ENCODE measurements around the gene TCF4.

DNA sequence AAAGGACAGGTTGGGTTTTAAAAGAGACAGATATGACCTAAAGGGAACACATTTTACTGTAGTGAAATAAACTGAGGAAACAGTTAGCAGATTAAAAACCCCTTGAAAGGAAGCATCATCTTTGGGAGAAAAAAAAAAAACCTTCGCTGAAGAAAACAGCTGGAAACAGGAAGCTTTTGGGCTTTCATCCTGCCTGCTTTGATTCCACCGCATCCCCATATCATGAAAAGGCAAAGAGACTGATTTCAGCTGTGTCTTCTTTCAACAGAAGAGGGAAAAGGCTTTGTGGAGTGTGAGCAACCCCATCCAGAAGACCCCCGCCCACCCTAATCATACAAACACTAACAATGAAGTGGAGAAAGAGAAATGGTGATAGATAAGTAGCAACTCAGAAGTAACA, 86.4 kb downstream of the TCF4 start:
- no peak for TF ChIP-seq EZH2 (IDR thresholded peaks at IDR 0.05; ENCODE audit: low read length)
- TF ChIP-seq, protein P1, sequence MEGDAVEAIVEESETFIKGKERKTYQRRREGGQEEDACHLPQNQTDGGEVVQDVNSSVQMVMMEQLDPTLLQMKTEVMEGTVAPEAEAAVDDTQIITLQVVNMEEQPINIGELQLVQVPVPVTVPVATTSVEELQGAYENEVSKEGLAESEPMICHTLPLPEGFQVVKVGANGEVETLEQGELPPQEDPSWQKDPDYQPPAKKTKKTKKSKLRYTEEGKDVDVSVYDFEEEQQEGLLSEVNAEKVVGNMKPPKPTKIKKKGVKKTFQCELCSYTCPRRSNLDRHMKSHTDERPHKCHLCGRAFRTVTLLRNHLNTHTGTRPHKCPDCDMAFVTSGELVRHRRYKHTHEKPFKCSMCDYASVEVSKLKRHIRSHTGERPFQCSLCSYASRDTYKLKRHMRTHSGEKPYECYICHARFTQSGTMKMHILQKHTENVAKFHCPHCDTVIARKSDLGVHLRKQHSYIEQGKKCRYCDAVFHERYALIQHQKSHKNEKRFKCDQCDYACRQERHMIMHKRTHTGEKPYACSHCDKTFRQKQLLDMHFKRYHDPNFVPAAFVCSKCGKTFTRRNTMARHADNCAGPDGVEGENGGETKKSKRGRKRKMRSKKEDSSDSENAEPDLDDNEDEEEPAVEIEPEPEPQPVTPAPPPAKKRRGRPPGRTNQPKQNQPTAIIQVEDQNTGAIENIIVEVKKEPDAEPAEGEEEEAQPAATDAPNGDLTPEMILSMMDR (optimal IDR thresholded peaks at IDR 0.05 in 1 of 3, IDR thresholded peaks at IDR 0.05 in 1 of 3, conservative IDR thresholded peaks at IDR 0.05 in 1 of 3; ENCODE audit: extremely low read depth in 1 of 3, insufficient read depth in 2 of 3, low read length in 3 of 3) = no peak

Measured in keratinocyte (primary cell).